ENCODE data around the gene SRM. TPM values are rescaled to one million over a fixed set of nuclear protein-coding genes. Genes with fewer than 3 reads are reported as not detected.
A peak's percentile ranks its signal among the peaks of the same experiment; 100 is the strongest.
"Not testable (repeated sequence)": the region's sequence is repeated elsewhere in the genome, so short reads cannot be mapped to it uniquely, and the experiment has no call there.

The SRM gene
- polyA plus RNA-seq, 10 donors: 47.6 to 89.3 (median 67.9) TPM

GRCh38 chr1:11023201-11023600, 36.6 kb downstream of the SRM start:
- DNase-seq: no peak

GRCh38 chr1:11019971-11020370, 39.8 kb downstream of the SRM start:
- DNase-seq: no peak

GRCh38 chr1:11019358-11019757, 40.5 kb downstream of the SRM start:
- not testable (repeated sequence) for DNase-seq

GRCh38 chr1:11013160-11013531, 46.7 kb downstream of the SRM start:
- DNase-seq: no peak

- peak; percentile 93 to 98 (median 94) for DNase-seq
These were observed 47.3 kb downstream of the SRM start, which contains the start of gene TARDBP for GRCh38 chr1:11012260-11013159. TSS of gene TARDBP (plus strand) at chr1:11012654. CDS start at chr1:11013728, 1,074 bp downstream.

Other genes starting within 250 kb of the SRM start
- gene TARDBP, start 47.4 kb downstream of the SRM start, polyA plus RNA-seq (ENCODE audit: insufficient read length in 10 of 10): 100 to 1,000 TPM; 141 to 224 (median 183) TPM
- gene MASP2, start 12.8 kb downstream of the SRM start, polyA plus RNA-seq (ENCODE audit: insufficient read length in 10 of 10): 1 to 10 TPM; 1.1 to 5.9 (median 2.2) TPM
- 10 to 100 TPM; 40.6 to 81.9 (median 56.2) TPM for gene EXOSC10, start 39.9 kb upstream of the SRM start, polyA plus RNA-seq (ENCODE audit: insufficient read length in 10 of 10)
- gene ANGPTL7, start 129.3 kb upstream of the SRM start, polyA plus RNA-seq (ENCODE audit: insufficient read length in 10 of 10): 1 to 10 TPM in 5 of 10 donors, under 1 TPM in 5; 0.34 to 2.3 (median 1.1) TPM
- 10 to 100 TPM; 21.1 to 31.6 (median 28.0) TPM for gene MTOR, start 202.5 kb upstream of the SRM start, polyA plus RNA-seq (ENCODE audit: insufficient read length in 10 of 10)
- gene UBIAD1, start 213.2 kb upstream of the SRM start, polyA plus RNA-seq (ENCODE audit: insufficient read length in 10 of 10): 10 to 100 TPM; 12.8 to 16.0 (median 14.9) TPM